ENCODE measurements around the gene MYO16.

DNA sequence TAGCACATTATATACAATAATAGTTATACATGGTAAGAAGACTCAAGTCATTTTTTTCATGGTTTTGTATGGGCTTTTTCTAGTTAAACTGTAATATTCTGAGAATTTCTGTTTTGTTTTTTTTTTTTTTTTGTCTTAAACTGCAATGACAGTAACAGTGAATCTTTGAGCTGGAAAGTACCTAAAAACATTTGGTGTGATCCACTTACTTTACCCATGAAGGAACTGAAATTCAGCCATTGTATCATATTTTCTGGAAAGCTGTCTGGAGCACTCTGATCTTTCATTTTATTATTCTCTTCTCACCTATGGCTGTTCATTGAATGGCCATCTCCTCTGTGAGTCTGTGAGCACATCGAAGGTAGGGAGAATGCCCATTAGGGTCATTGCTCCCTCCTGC, 37.8 kb downstream of the MYO16 start:
- TF ChIP-seq, protein P1, sequence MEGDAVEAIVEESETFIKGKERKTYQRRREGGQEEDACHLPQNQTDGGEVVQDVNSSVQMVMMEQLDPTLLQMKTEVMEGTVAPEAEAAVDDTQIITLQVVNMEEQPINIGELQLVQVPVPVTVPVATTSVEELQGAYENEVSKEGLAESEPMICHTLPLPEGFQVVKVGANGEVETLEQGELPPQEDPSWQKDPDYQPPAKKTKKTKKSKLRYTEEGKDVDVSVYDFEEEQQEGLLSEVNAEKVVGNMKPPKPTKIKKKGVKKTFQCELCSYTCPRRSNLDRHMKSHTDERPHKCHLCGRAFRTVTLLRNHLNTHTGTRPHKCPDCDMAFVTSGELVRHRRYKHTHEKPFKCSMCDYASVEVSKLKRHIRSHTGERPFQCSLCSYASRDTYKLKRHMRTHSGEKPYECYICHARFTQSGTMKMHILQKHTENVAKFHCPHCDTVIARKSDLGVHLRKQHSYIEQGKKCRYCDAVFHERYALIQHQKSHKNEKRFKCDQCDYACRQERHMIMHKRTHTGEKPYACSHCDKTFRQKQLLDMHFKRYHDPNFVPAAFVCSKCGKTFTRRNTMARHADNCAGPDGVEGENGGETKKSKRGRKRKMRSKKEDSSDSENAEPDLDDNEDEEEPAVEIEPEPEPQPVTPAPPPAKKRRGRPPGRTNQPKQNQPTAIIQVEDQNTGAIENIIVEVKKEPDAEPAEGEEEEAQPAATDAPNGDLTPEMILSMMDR (IDR thresholded peaks at IDR 0.05), result no peak
- TF ChIP-seq POLR2A (IDR thresholded peaks at IDR 0.05), result no peak
